Pancreas (tissue), 10 donors: ENCODE results near the gene SBF1. TPM values are rescaled to one million over a fixed set of nuclear protein-coding genes. Genes with fewer than 3 reads are reported as not detected.
"Not testable (repeated sequence)": the region's sequence is repeated elsewhere in the genome, so short reads cannot be mapped to it uniquely, and the experiment has no call there.

ENCODE experiments used
- ATAC-seq, 4 donors: fragments of 200-7000 bp; cut with Tn5 transposase; one replicate each; pipeline versions ENCODE4 v1.8.0 to v1.9.1; 2020; ENCODE audit warnings: mild to moderate bottlenecking in 4 of 4, moderate library complexity in 4 of 4
- DNase-seq, 6 donors: peaks; one replicate each; pipeline ENCODE4 v3.0.0-alpha.2; 2020
- FAIRE-seq: peaks from 2 replicates; lab custom pipeline; 2012; peaks lifted over from hg19 to GRCh38; lab: Jason Lieb, UNC
- H3K27ac ChIP-seq, 4 donors: fragments of 200-600 bp; sonication (generic); 1 replicate in 3 of 4; 2 replicates in 1 of 4; pipeline versions ENCODE4 v1.5.0 to v1.8.0; 2020
- H3K27me3 ChIP-seq, 4 donors: fragments of 200-600 bp; one replicate each; pipeline ENCODE4 v1.8.0; 2021
- H3K36me3 ChIP-seq, 3 donors: fragments of 200-600 bp; sonication (generic) in 1 of 3; one replicate each; pipeline versions ENCODE4 v1.5.0 to v1.8.0; 2020 to 2021
- H3K4me1 ChIP-seq, 3 donors: fragments of 200-600 bp; one replicate each; pipeline ENCODE4 v1.8.0; 2021
- H3K4me3 ChIP-seq, 4 donors: fragments of 200-600 bp; sonication (generic) in 2 of 4; one replicate each; pipeline versions ENCODE4 v1.5.0 to v1.8.0; 2020 to 2021
- H3K9me3 ChIP-seq, 4 donors: fragments of 200-600 bp; one replicate each; pipeline ENCODE4 v1.8.0; 2021
- WGBS, 2 donors: extraction: QIAGEN DNeasy Blood & Tissue Kit; methylation state at CpG; one replicate each; pipeline ENCODE4 v1.1.7; 2013; 5-methylcytosine and 5-hydroxymethylcytosine counted together
- intact Hi-C, 3 donors: fragments of 100-400 bp; cut with DNase I; formaldehyde crosslinking; loops; one replicate each; pipeline versions ENCODE4 v1.11.1 to v1.14.2; 2022
- polyA plus RNA-seq, 2 donors: library from polyadenylated mRNA; stranded (reverse); fragments of 200-250 nt; gene quantifications; one replicate each; pipeline ENCODE4 v1.2.3, GENCODE V29; 2013
- total RNA-seq, 6 donors: library from RNA; stranded (reverse); fragmentation: NEBNext Ultra II Directional in 4 of 6; extraction: Animal tissue kit (Norgen Biotek cat#: 25700) in 4 of 6; gene quantifications; one replicate each; pipeline versions ENCODE4 v1.2.1 to v1.2.4, GENCODE V29; 2021 to 2023
- TF ChIP-seq, protein P1 (sequence below), 4 donors: fragments of 200-600 bp; sonication (generic) in 3 of 4; IDR thresholded peaks; one replicate each; pipeline versions ENCODE4 v1.5.0 to v1.8.0; 2021; ENCODE audit warnings: antibody characterized with exemption in 4 of 4
- donor health status: healthy with polysubstance abuse.
- donor health status: DM: no; HTN: no; CAD: no; lungs with moderate emphysema.
- donor health status: DM: no; HTN: no; CAD: no.
- donor health status: control.
- donor health status: control.
- donor health status: Bipolar disorder and iron deficiency.
- donor health status: DM: yes; HTN: yes; CAD: no.
- donor health status: DM: no; HTN: no; CAD: no.
- donor health status: DM: no; HTN: no; CAD: no.
- donor health status: DM: yes; HTN: yes; CAD: no.

SBF1 gene
- total and polyA plus RNA-seq, 8 donors, result 36.8 to 76.5 (median 56.1) TPM

GRCh38 chr22:50522208-50522805 is 47.5 kb upstream of the SBF1 start:
- peaks cover 0 to 49% (median 19%) of the 10 kb centered on the region in 3 donors for H3K36me3 ChIP-seq
- peak in 1 of 6 donors; percentile 65 for DNase-seq
- FAIRE-seq, result no peak
- intact Hi-C loops, result no loop called here
- H3K9me3 ChIP-seq, result no peaks in the 10 kb centered on the region
- H3K4me3 ChIP-seq, result no peak overlapping the region
- no peak for ATAC-seq
- H3K4me1 ChIP-seq, result peaks cover 5 to 7% (median 6%) of the 10 kb centered on the region in 3 donors
- WGBS, 2 donors, result 92% methylated on average over 13 to 15 of the region's 15 CpGs
- H3K27me3 ChIP-seq, result no peaks in the 10 kb centered on the region
- TF ChIP-seq, protein P1, sequence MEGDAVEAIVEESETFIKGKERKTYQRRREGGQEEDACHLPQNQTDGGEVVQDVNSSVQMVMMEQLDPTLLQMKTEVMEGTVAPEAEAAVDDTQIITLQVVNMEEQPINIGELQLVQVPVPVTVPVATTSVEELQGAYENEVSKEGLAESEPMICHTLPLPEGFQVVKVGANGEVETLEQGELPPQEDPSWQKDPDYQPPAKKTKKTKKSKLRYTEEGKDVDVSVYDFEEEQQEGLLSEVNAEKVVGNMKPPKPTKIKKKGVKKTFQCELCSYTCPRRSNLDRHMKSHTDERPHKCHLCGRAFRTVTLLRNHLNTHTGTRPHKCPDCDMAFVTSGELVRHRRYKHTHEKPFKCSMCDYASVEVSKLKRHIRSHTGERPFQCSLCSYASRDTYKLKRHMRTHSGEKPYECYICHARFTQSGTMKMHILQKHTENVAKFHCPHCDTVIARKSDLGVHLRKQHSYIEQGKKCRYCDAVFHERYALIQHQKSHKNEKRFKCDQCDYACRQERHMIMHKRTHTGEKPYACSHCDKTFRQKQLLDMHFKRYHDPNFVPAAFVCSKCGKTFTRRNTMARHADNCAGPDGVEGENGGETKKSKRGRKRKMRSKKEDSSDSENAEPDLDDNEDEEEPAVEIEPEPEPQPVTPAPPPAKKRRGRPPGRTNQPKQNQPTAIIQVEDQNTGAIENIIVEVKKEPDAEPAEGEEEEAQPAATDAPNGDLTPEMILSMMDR (IDR thresholded peaks at IDR 0.05), result no peak
- no peak overlapping the region for H3K27ac ChIP-seq

- no peaks in the 10 kb centered on the region for H3K9me3 ChIP-seq
- intact Hi-C loops, result no loop called here
- WGBS, 2 donors, result 94% methylated on average over 10 of the region's 10 CpGs
- no peaks in the 10 kb centered on the region for H3K27me3 ChIP-seq
- DNase-seq (no peak), ATAC-seq (no peak), FAIRE-seq (no peak)
- H3K4me1 ChIP-seq, result peaks cover 5 to 7% (median 6%) of the 10 kb centered on the region in 3 donors
- H3K4me3 ChIP-seq, result no peak overlapping the region
- TF ChIP-seq, protein P1 (IDR thresholded peaks at IDR 0.05), result no peak
- peaks cover 0 to 52% (median 19%) of the 10 kb centered on the region in 3 donors for H3K36me3 ChIP-seq
- no peak overlapping the region for H3K27ac ChIP-seq
These were observed 46.9 kb upstream of the SBF1 start for GRCh38 chr22:50521710-50522109.

DNA sequence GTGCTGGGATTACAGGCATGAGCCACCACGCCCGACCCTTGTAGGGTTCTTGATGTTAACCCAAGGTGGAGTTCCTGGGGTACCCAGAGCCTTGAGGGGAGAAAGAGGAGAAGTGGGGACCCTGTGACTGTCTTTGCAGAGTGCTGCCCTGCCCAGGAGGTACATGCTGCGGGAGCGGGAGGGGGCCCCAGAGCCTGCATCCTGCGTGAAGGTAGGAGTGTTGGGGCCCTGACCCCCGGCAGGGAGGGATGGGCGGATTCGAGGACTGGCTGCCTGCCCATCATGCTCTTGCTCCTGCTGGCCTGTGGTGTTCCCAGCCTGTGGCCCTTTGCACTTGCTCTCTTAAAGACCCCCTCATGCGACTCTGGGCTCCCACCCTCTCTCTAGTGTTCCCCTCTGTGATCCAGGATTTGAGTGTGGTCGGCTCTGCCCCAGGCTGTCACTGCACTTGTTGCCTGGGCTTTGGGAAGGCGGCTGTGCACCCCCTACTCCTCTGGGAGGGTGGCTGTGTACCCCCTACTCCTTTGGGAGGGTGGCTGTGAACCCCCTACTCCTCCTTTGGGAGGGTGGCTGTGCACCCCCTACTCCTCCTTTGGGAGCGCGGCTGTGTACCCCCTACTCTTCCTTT is 46.1 kb upstream of the SBF1 start:
- 92 to 95% methylated on average over 13 of the region's 13 CpGs for WGBS, 2 donors

GRCh38 chr22:50520184-50520583 is 45.3 kb upstream of the SBF1 start:
- H3K4me3 ChIP-seq, H3K27me3 ChIP-seq, H3K4me1 ChIP-seq, FAIRE-seq, ATAC-seq, DNase-seq, intact Hi-C loops, H3K9me3 ChIP-seq, H3K27ac ChIP-seq: not testable (repeated sequence)
- 94 to 98% methylated on average over 8 of the region's 8 CpGs for WGBS, 2 donors
- peaks cover 0 to 52% (median 19%) of the 10 kb centered on the region in 3 donors for H3K36me3 ChIP-seq

More for the DNA sequence above, 46.1 kb upstream of the SBF1 start:
- ATAC-seq (no peak), FAIRE-seq (no peak), DNase-seq (peak in 1 of 6 donors; percentile 62)
- H3K4me1 ChIP-seq, result peaks cover 5 to 7% (median 6%) of the 10 kb centered on the region in 3 donors
- H3K27ac ChIP-seq, result no peak overlapping the region
- H3K27me3 ChIP-seq, result no peaks in the 10 kb centered on the region
- peaks cover 0 to 52% (median 19%) of the 10 kb centered on the region in 3 donors for H3K36me3 ChIP-seq
- intact Hi-C loops, result no loop called here
- no peak overlapping the region for H3K4me3 ChIP-seq
- H3K9me3 ChIP-seq, result no peaks in the 10 kb centered on the region
- TF ChIP-seq, protein P1 (IDR thresholded peaks at IDR 0.05), result no peak

DNA sequence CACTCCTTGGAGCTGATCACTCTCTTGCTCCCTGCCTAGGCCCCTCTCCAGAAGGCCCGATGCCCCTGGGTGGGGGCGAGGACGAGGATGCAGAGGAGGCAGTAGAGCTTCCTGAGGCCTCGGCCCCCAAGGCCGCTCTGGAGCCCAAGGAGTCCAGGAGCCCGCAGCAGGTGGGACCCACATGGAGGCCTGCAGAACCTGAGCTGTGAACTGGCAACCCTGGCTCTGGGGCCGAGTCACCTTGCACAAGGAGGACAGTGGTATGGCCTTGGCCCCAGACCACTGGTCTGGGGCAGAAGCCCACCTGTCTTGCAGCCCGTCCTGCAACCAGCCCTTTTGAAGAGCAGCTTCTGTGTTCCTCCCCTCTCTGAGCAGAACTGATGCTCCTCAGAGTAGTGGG is 44.3 kb upstream of the SBF1 start:
- peaks cover 0 to 52% (median 19%) of the 10 kb centered on the region in 3 donors for H3K36me3 ChIP-seq
- H3K27me3 ChIP-seq, result no peaks in the 10 kb centered on the region
- H3K4me1 ChIP-seq, result peaks cover 1 to 2% (median 2%) of the 10 kb centered on the region in 3 donors
- no peaks in the 10 kb centered on the region for H3K9me3 ChIP-seq
- H3K27ac ChIP-seq, result no peak overlapping the region
- DNase-seq (peak in 1 of 6 donors; percentile 61), FAIRE-seq (no peak), ATAC-seq (no peak)
- TF ChIP-seq, protein P1 (IDR thresholded peaks at IDR 0.05), result no peak
- WGBS, 2 donors, result 94 to 95% methylated on average over 8 of the region's 8 CpGs
- no peak overlapping the region for H3K4me3 ChIP-seq
- intact Hi-C loops, result no loop called here
